ENCODE measurements around the gene ACSL1.

GRCh38 chr4:184731056-184731455 is 94.7 kb downstream of the ACSL1 start:
- no peak for TF ChIP-seq CTCF (conservative IDR thresholded peaks at IDR 0.05; ENCODE audit: low read length)
- TF ChIP-seq EZH2phosphoT487 (IDR thresholded peaks at IDR 0.05; ENCODE audit: borderline replicate concordance, low read depth, low read length), result no peak

Measured in OCI-LY7 (cell line).